ENCODE results near the gene ADARB2.

Gene ADARB2

DNA sequence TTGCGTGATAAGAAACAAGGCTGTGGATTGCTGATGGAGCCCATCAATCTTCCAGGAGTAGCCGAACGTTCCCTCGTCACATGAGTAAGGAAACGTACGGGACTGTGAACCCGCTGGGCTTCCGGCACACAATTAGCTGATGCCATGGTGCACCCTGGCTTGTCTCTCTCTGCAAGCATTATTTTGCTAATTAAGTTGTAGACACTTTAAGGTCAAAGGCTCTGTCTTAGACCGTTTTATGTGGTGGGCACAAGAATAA lies 50.9 kb downstream of the ADARB2 start:
- Mint-ChIP-seq H3K27ac (no peak overlapping the region), H3K9me3 (peaks cover 1% of the 10 kb centered on the region), H3K4me1 (no peaks in the 10 kb centered on the region), H3K36me3 (peaks cover 2% of the 10 kb centered on the region), H3K4me3 (no peak overlapping the region), H3K27me3 (peaks cover 15% of the 10 kb centered on the region)
- DNase-seq (ENCODE audit: low spot score in 2 of 2): no peak
- no peak for ATAC-seq (ENCODE audit: low read depth)

DNA sequence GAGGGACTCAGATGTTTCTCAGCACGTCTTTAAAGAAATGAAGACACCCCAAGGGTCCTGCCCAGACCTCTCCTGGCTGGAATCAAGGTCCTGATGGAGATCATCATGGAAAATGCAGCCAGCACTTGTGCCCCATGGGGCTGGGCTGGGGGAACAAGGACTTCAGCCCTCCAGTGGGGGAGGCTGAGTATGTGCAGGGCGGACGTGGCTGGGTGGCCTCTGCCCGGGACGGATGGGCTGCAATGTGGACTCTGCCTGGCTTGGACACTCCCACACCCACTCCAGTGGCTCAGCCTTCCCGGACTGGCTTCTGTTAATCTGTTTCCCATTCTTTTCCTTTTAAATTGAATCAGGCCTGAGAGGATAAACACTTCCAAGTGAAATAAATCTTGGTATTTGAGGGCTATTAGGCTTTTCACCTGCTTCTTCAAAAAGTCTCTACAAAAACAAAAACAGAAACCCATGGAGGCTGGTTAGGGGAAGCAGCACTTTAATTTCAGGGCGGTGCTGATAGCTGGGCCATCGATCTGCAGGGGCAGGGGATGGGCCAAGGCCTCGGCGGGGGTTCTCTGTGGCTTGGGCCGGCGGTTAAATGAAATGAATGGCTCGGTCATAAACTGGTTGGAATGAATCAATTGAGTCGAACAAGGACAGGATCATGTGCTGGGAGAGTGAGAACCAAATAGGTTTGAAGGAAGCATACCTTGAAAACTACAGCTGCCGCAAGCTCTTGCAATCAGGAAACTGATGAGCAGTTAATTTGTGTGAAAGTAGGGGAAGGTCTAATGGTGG lies 51.4 kb downstream of the ADARB2 start:
- H3K4me1 Mint-ChIP-seq: no peaks in the 10 kb centered on the region
- DNase-seq (ENCODE audit: low spot score in 2 of 2): no peak
- H3K4me3 Mint-ChIP-seq: no peak overlapping the region
- H3K9me3 Mint-ChIP-seq: peaks cover 1% of the 10 kb centered on the region
- H3K27ac Mint-ChIP-seq: no peak overlapping the region
- ATAC-seq (ENCODE audit: low read depth): no peak
- H3K36me3 Mint-ChIP-seq: peaks cover 2% of the 10 kb centered on the region
- H3K27me3 Mint-ChIP-seq: peaks cover 13% of the 10 kb centered on the region

DNA sequence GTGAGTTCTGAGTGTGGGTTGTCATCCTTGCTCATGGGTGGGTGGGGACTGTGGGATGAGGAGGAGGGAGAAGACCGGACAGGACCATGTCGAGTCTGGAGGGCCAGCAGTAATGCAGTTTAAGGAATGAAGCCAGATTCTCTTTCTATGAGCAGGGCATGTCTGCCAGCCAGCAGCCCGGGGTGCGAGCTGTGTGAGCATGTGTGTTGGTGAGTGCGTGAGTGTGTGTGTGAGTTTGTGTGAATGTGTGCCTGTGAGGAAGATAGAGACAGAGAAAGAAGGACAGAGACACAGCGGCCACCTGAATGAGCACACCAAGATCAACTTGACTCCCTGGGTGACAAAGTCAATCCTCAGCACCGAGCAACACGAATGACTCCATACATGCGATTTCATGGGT lies 52.3 kb downstream of the ADARB2 start:
- DNase-seq (ENCODE audit: low spot score in 2 of 2) (no peak), ATAC-seq (ENCODE audit: low read depth) (no peak)
- H3K4me3 Mint-ChIP-seq: no peak overlapping the region
- no peaks in the 10 kb centered on the region for H3K4me1 Mint-ChIP-seq
- H3K27ac Mint-ChIP-seq: no peak overlapping the region
- peaks cover 12% of the 10 kb centered on the region for H3K27me3 Mint-ChIP-seq
- H3K36me3 Mint-ChIP-seq: peaks cover 2% of the 10 kb centered on the region
- H3K9me3 Mint-ChIP-seq: peaks cover 1% of the 10 kb centered on the region

DNA sequence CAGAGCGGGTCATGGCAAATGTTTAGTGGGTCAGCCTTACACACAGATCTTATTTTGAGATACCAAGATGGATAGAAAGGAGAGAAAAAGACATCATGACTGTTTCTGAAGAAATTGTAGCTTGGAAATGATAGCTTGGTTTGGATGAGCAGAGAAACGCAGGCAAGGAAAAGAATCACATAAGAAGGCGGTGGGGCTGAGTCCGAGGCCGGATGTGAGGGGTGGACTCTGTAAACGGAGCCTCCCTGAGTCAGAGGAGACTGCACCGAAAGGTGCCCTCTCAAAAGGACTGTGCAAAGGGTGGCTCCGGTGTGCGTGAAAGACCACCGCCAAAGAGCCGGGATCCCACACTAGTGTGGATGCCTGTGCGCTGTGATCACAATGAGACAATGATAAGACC lies 53.7 kb downstream of the ADARB2 start:
- Mint-ChIP-seq H3K4me3 (no peak overlapping the region), H3K4me1 (no peaks in the 10 kb centered on the region), H3K27me3 (peaks cover 9% of the 10 kb centered on the region), H3K27ac (no peak overlapping the region), H3K9me3 (peaks cover 1% of the 10 kb centered on the region), H3K36me3 (peaks cover 2% of the 10 kb centered on the region)
- no peak for DNase-seq (ENCODE audit: low spot score in 2 of 2)
- ATAC-seq (ENCODE audit: low read depth): no peak

DNA sequence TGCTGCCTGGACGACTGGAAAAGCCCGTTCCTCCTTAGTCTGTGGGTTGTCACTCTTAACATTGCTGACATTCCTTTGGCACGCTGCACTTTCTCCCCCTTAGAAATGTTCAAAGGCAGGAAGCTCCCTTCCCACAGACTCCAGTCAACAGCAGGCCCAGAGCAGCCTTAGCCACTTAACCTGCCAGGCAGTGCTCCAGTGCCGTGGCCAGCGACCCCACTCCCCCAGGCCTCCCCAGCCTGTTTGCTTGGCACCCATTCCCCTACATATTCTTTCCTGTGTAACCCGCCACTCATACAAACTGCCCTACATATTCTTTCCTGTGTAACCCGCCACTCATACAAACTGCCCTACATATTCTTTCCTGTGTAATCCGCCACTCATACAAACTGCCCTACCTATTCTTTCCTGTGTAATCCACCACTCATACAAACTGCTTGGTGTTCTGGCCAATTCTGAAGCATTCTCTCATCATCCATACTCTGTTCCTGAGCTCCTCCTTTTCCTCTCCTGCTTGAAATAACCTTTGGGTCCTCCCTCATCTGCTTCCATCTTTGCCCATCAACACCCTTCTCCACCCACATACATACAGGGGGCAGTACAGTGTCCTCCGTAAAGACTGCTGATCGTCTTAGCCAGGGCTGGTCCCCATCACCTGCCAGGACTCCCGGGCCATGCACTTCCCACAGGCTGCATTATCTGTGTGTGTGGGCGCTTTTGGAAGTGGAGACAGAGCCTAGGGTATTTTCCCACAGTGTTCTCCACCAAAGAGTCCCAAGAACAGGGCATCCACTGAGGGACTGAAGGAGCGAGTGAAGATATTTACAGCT lies 57.3 kb downstream of the ADARB2 start:
- Mint-ChIP-seq H3K9me3 (peaks cover 1% of the 10 kb centered on the region), H3K27ac (no peak overlapping the region), H3K27me3 (peaks cover 11% of the 10 kb centered on the region), H3K4me1 (peaks cover 14% of the 10 kb centered on the region), H3K36me3 (peaks cover 1% of the 10 kb centered on the region), H3K4me3 (no peak overlapping the region)
- no peak for ATAC-seq (ENCODE audit: low read depth)
- no peak for DNase-seq (ENCODE audit: low spot score in 2 of 2)

DNA sequence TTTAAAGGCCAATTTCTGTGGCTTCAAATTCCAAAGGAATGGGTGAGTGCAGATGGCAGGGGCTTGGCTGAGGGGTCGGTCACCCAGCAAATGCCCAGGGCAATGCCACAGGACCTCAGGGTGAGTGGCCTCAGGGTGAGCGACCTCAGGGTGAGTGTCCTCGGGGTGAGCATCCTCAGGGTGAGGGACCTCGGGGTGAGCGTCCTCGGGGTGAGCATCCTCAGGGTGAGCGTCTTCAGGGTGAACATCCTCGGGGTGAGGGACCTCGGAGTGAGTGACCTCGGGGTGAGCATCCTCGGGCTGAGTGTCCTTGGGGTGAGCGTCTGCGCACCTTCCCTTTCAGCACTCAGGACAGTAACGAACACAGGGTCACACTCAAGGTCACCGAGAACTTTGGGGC lies 59.2 kb downstream of the ADARB2 start:
- peaks cover 20% of the 10 kb centered on the region for H3K4me1 Mint-ChIP-seq
- H3K4me3 Mint-ChIP-seq: no peak overlapping the region
- no peaks in the 10 kb centered on the region for H3K9me3 Mint-ChIP-seq
- peaks cover 3% of the 10 kb centered on the region for H3K36me3 Mint-ChIP-seq
- DNase-seq (ENCODE audit: low spot score in 2 of 2): no peak
- H3K27me3 Mint-ChIP-seq: peaks cover 18% of the 10 kb centered on the region
- ATAC-seq (ENCODE audit: low read depth): no peak
- no peak overlapping the region for H3K27ac Mint-ChIP-seq

DNA sequence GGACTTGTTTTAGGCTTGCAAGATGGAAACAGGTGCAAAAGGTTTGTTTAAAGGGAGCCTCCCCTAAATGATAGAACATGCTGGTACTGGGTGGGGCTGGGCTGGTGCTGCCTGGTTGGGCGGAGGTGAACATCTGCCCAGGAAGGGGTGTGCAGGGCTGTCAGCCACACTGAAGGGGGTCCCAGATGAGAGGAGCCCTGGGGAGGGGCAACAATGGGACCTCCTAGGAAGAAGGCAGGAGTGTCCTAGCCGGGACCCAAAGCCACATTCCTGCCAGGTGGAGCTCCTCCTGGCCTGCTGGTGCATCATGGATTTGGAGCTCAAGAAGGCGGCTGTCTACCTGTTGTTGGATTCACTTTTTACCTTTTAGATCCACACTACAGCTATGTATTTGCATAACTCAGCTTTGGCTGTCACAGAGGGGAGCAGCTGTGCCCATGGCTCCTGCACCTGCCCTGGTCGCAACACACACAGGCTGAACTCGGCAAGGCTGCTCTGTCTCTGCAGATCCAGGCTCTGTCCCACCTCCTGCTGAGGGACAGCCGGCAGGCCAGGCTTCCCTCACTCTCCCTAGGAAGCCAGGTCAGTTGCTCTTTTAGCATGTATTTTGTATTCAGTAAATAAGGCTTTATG lies 59.9 kb downstream of the ADARB2 start:
- H3K4me1 Mint-ChIP-seq: peaks cover 20% of the 10 kb centered on the region
- DNase-seq (ENCODE audit: low spot score in 2 of 2) (no peak), ATAC-seq (ENCODE audit: low read depth) (peak; percentile 75)
- peaks cover 3% of the 10 kb centered on the region for H3K36me3 Mint-ChIP-seq
- H3K4me3 Mint-ChIP-seq: no peak overlapping the region
- H3K27ac Mint-ChIP-seq: no peak overlapping the region
- no peaks in the 10 kb centered on the region for H3K9me3 Mint-ChIP-seq
- H3K27me3 Mint-ChIP-seq: peaks cover 16% of the 10 kb centered on the region

DNA sequence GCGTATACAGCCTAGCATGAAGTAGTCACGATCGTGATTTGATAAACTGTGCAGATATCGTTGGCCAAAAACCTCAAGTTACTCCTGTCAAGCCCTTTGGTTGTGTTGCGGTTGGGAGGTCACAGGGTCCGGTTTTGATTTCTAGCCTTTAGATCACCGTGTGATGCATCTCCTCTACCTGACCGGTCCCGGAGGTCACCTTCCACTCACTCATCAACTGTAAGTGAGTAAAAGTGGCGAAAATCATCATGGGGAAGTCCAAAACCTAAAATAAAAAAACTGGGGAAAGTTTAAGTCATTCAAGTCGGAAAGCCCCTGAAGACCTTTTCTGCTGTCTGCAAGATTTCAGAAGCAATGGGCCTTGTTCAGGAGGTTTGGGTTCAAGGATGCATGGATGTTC lies 62.8 kb downstream of the ADARB2 start:
- H3K36me3 Mint-ChIP-seq: peaks cover 3% of the 10 kb centered on the region
- peaks cover 17% of the 10 kb centered on the region for H3K27me3 Mint-ChIP-seq
- H3K9me3 Mint-ChIP-seq: no peaks in the 10 kb centered on the region
- H3K27ac Mint-ChIP-seq: no peak overlapping the region
- peaks cover 20% of the 10 kb centered on the region for H3K4me1 Mint-ChIP-seq
- no peak overlapping the region for H3K4me3 Mint-ChIP-seq
- peak; percentile 60 for ATAC-seq (ENCODE audit: low read depth)
- no peak for DNase-seq (ENCODE audit: low spot score in 2 of 2)

DNA sequence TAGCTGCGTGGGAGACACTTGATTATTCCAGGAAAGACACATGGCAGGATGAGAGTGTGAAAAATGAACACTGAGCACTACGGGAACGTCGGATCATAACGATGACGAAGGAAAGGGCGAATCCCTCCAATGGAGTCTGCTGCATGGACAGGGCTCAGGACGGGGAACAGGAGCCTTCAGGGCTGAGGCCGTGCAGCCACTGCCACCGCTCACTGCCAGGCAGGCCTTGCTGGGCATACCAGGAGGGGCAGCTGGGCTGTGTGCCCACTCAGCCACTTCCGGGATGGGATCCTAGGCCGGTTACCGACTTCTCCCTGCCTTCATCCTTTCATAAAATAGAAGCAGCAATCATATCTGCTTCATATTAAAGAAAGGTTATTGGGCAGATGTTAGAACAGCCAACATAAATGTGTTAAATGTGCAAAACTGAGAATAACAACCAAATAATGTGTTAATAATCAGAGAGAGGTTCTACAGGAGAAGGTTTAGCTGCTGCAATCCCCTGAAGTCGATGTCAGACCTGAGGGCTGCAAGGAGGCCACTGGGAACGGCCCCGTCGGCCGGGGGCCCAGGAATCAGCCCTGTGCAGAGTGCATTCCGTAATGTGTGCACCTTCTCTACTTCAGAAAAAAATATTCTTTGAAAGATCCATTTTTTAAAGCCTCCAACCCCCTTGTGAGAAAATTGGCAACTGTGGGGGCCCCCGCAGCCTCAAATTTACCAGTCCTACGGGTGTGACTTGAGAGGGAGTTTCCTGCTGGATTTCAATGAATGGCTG lies 63.6 kb downstream of the ADARB2 start:
- peaks cover 17% of the 10 kb centered on the region for H3K27me3 Mint-ChIP-seq
- no peaks in the 10 kb centered on the region for H3K9me3 Mint-ChIP-seq
- no peak overlapping the region for H3K27ac Mint-ChIP-seq
- H3K36me3 Mint-ChIP-seq: peaks cover 3% of the 10 kb centered on the region
- no peak overlapping the region for H3K4me3 Mint-ChIP-seq
- no peak for ATAC-seq (ENCODE audit: low read depth)
- DNase-seq (ENCODE audit: low spot score in 2 of 2): no peak
- peaks cover 20% of the 10 kb centered on the region for H3K4me1 Mint-ChIP-seq

DNA sequence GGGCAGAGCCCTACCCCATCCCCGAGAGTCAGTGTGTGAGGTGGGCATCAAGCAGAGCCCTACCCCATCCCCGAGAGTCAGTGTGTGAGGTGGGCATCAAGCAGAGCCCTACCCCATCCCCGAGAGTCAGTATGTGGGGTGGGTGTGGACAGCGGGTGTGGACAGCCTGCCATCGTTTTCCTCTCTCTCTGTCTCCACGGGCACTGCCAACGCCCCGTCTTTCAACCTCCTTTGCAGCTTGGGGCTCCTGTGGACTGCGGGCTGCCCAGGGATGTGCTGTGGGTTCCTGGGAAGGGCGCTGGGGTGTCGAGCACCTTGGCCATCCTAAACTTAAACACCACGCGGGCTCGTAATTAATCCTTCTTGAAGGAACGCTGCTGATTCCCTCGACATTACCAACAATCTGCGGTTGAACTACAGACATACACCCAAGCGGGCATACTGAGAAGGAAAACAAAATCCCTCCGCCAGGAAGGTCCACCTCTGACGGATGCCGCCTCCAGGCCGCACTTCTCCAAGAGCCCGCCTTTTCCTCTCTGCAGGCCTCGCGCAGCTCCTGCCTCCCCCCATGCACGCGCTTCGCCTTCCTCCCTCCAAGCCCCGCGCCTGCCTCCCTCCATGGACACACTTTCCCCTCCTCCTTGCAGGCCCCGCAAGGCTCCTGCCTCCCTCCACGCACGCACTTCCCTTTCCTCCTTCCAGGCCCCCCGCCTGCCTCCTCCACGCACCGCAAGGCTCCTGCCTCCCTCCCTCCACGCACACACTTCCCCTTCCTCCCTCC lies 65.1 kb downstream of the ADARB2 start:
- H3K36me3 Mint-ChIP-seq: peaks cover 3% of the 10 kb centered on the region
- no peak for DNase-seq (ENCODE audit: low spot score in 2 of 2)
- peaks cover 16% of the 10 kb centered on the region for H3K4me1 Mint-ChIP-seq
- H3K4me3 Mint-ChIP-seq: no peak overlapping the region
- peaks cover 17% of the 10 kb centered on the region for H3K27me3 Mint-ChIP-seq
- no peak for ATAC-seq (ENCODE audit: low read depth)
- no peak overlapping the region for H3K27ac Mint-ChIP-seq
- H3K9me3 Mint-ChIP-seq: no peaks in the 10 kb centered on the region

DNA sequence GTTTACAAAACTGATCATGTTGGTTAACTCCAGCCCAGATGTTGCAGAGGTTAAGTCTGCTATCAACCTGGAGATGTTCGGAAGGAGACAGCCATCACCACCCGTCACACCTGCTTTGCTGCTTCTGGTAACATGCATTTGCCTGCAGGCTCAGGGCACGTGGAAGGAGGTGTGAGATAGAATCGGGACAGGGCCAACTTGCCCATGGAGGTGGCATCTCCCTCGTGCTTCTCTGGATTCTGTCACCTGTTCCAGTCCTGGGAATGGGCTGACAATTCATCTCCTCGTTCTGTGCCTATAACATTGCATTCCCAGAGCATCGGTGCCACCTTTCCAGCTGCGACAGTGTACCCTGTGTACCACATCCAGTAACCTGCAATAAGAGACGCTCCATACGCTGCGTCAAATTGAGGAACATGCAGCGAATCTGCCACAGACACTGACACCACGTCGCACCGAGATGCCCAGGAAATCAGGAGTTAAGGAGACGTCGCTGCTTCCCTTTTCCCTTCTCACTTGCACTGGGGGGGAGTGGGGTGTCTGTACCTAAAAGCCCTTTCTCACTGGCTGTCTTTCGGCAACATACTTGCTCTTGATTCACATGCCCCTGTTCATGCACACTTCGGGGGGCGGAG lies 65.8 kb downstream of the ADARB2 start:
- Mint-ChIP-seq H3K27ac (no peak overlapping the region), H3K27me3 (peaks cover 17% of the 10 kb centered on the region), H3K4me1 (peaks cover 14% of the 10 kb centered on the region), H3K36me3 (peaks cover 3% of the 10 kb centered on the region), H3K9me3 (no peaks in the 10 kb centered on the region), H3K4me3 (no peak overlapping the region)
- DNase-seq (ENCODE audit: low spot score in 2 of 2): no peak
- ATAC-seq (ENCODE audit: low read depth): no peak

DNA sequence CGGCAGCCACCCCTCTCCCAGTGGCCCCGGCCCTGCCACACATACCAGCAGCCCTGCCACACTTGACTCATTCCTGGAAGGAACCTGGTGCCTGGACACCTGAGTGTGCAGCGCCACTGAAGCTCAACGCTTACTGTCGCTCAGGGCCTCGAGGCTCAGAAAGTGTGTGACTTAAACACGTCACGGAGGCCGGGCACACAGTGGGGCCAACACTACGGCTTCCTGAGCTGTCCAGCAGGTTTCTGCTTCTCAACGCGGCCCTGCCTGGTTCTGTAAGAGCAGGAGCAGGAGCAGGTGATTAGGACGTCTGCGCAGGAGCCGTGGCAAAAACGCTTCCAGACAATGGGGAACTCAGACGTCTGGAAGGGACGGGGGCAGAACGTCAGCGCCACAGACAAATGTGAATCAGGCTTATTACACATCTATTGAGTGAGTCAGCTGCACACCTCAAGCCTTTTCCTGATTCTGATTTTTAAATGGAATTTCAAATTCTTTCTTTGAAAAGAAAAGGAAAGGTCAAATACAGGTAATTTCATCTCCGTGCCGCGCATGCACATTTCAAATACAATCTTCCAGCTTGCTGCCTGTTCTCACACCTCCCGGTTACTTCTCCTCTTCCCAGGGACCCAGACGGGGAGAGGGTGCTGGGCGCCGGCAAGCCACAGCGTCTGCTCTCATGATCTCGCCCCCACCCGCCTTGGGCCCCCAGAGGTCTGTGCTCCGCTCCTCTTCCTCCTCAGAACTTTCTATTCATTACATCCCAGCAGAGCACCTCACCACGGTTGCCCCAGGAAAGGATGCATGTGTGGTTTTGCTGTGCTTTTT lies 66.6 kb downstream of the ADARB2 start:
- Mint-ChIP-seq H3K27ac (no peak overlapping the region), H3K9me3 (no peaks in the 10 kb centered on the region), H3K27me3 (peaks cover 17% of the 10 kb centered on the region), H3K4me1 (peaks cover 14% of the 10 kb centered on the region), H3K4me3 (no peak overlapping the region), H3K36me3 (peaks cover 3% of the 10 kb centered on the region)
- ATAC-seq (ENCODE audit: low read depth) (no peak), DNase-seq (ENCODE audit: low spot score in 2 of 2) (no peak)
